ENCODE data around the gene NFKBIE.

DNA sequence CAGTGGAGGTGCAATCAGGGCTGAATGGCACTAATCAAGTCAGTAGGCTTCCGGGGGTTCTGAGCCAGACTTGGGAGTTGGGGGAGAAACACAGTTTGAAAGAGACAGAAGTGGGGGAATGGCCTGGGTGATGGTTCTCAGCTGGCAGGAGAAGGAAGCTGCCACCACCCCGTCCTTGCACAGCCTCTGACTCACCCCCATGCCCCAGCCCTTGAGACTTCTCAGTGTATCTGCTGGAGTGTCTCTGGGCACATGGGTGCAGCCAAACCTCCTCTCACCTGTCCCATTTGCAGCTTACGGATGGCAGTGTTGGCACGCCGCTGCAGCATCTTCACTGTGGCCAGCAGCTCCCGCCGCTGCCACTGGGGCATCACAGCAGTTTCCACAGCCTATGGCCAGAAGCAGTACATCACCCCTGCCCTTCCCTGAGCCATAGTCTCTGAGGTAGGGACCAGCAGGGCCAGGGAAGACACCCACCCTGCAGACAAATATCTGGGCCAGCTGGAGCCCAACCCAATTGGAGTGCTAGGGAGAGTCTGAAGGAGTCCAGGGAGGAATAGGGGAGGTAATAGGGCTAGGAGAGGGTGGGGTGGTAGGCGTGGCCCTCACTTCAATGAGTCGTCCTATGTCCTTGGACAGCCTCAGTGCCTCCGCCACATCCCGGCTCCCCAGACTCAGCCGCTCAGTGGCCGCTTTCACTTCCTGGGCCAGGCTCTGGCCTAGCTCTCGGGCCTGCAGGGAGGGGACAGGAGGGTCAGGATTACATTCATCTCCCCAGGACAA, 36.6 kb upstream of the NFKBIE start:
- TF ChIP-seq, protein P1, sequence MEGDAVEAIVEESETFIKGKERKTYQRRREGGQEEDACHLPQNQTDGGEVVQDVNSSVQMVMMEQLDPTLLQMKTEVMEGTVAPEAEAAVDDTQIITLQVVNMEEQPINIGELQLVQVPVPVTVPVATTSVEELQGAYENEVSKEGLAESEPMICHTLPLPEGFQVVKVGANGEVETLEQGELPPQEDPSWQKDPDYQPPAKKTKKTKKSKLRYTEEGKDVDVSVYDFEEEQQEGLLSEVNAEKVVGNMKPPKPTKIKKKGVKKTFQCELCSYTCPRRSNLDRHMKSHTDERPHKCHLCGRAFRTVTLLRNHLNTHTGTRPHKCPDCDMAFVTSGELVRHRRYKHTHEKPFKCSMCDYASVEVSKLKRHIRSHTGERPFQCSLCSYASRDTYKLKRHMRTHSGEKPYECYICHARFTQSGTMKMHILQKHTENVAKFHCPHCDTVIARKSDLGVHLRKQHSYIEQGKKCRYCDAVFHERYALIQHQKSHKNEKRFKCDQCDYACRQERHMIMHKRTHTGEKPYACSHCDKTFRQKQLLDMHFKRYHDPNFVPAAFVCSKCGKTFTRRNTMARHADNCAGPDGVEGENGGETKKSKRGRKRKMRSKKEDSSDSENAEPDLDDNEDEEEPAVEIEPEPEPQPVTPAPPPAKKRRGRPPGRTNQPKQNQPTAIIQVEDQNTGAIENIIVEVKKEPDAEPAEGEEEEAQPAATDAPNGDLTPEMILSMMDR (IDR thresholded peaks at IDR 0.05) = no peak
- no peak for TF ChIP-seq POLR2A (IDR thresholded peaks at IDR 0.05)
- TF ChIP-seq POLR2AphosphoS5 (IDR thresholded peaks at IDR 0.05) = no peak
